Esophagus muscularis mucosa (tissue), 4 donors: ENCODE measurements around the gene GNA12.
A peak's percentile ranks its signal among the peaks of the same experiment; 100 is the strongest.

Experiments used
- EP300 ChIP-seq: sonication (generic); formaldehyde crosslinking; IDR thresholded peaks from one replicate; pipeline ENCODE4 v1.6.1; 2017; ENCODE audit warnings: antibody characterized with exemption
- POLR2A ChIP-seq: fragments of 450-650 bp; IDR thresholded peaks from one replicate; pipeline ENCODE4 v1.6.1; 2017; ENCODE audit warnings: antibody characterized with exemption, moderate library complexity, mild to moderate bottlenecking, low read depth
- POLR2AphosphoS5 ChIP-seq, 2 donors: sonication (generic); formaldehyde crosslinking; IDR thresholded peaks; one replicate each; pipeline ENCODE4 v1.6.1; 2017; ENCODE audit warnings: antibody characterized with exemption in 2 of 2
- TF ChIP-seq, protein P1 (sequence below), 3 experiments: fragments of 200-600 bp in 2 of 3; fragments of 450-650 bp in 1 of 3; sonication (generic) in 2 of 3; IDR thresholded peaks; one replicate each; pipeline ENCODE4 v1.5.1; 2017 to 2019; ENCODE audit warnings: antibody characterized with exemption in 3 of 3, mild to moderate bottlenecking in 2 of 3, moderate library complexity in 1 of 3

DNA sequence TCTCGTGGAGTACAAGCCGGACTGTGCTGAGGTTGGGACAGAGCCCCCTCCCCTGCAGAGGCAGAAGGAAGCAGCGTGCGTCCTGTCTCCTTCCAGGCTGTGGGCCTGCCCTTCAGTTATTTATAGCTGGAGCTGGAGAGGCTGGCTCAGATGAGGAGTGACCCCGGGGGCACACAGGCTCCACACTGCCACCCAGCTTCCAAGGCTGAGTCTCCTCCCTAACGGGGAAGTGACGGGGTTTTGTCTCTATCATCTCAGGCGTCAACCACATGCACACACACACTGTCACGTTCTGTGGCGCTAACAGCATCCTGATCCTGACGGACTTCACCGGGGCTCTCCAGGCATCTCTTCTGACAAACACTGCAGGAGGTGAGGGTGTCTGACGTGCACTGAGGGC is 130.7 kb downstream of the GNA12 start:
- TF ChIP-seq, protein P1, sequence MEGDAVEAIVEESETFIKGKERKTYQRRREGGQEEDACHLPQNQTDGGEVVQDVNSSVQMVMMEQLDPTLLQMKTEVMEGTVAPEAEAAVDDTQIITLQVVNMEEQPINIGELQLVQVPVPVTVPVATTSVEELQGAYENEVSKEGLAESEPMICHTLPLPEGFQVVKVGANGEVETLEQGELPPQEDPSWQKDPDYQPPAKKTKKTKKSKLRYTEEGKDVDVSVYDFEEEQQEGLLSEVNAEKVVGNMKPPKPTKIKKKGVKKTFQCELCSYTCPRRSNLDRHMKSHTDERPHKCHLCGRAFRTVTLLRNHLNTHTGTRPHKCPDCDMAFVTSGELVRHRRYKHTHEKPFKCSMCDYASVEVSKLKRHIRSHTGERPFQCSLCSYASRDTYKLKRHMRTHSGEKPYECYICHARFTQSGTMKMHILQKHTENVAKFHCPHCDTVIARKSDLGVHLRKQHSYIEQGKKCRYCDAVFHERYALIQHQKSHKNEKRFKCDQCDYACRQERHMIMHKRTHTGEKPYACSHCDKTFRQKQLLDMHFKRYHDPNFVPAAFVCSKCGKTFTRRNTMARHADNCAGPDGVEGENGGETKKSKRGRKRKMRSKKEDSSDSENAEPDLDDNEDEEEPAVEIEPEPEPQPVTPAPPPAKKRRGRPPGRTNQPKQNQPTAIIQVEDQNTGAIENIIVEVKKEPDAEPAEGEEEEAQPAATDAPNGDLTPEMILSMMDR (IDR thresholded peaks at IDR 0.05) = no peak
- TF ChIP-seq POLR2AphosphoS5 (IDR thresholded peaks at IDR 0.05) = peak in 1 of 2 donors; percentile 5
- TF ChIP-seq POLR2A = no peak
- no peak for TF ChIP-seq EP300
